Testis (tissue), 2 donors: Measurements from ENCODE around the gene ARID3A.

ENCODE experiments used
- POLR2A ChIP-seq: fragments of 450-650 bp; IDR thresholded peaks from one replicate; pipeline ENCODE4 v1.6.1; 2017; ENCODE audit warnings: antibody characterized with exemption, mild to moderate bottlenecking, moderate library complexity
- TF ChIP-seq, protein P1 (sequence below), 3 experiments: fragments of 450-650 bp in 2 of 3; fragments of 200-600 bp in 1 of 3; sonication (generic) in 1 of 3; IDR thresholded peaks; one replicate each; pipeline ENCODE4 v1.5.1; 2016 to 2019; ENCODE audit warnings: antibody characterized with exemption in 3 of 3, mild to moderate bottlenecking in 2 of 3, moderate library complexity in 1 of 3

DNA sequence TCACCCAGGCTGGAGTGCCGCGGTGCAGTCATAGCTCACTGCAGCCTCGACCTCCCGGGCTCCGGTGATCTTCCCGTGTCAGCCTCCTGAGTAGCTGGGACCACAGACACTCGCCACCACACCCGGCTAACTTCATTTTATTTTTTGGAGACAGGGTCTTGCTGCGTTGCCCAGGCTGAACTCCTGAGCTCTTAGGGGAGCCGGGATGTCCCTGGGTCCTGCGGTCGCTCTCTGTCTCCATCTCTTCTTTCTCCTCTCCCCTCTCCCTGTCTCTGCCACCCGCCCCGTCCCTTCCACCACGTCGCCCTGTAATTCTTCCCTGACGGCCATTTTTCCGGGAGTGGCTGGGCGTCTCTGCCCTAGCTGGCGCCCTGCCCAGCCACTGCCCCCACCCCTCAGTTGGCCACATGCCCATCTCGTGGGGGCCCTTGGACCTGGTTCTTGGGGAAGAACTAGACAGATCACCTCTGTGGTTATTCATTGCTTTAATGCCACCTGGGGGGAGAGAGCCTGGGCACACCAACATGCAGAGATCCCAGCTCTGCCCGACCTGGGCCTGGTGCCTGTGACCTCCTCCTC, 18.9 kb downstream of the ARID3A start:
- TF ChIP-seq, protein P1, sequence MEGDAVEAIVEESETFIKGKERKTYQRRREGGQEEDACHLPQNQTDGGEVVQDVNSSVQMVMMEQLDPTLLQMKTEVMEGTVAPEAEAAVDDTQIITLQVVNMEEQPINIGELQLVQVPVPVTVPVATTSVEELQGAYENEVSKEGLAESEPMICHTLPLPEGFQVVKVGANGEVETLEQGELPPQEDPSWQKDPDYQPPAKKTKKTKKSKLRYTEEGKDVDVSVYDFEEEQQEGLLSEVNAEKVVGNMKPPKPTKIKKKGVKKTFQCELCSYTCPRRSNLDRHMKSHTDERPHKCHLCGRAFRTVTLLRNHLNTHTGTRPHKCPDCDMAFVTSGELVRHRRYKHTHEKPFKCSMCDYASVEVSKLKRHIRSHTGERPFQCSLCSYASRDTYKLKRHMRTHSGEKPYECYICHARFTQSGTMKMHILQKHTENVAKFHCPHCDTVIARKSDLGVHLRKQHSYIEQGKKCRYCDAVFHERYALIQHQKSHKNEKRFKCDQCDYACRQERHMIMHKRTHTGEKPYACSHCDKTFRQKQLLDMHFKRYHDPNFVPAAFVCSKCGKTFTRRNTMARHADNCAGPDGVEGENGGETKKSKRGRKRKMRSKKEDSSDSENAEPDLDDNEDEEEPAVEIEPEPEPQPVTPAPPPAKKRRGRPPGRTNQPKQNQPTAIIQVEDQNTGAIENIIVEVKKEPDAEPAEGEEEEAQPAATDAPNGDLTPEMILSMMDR (IDR thresholded peaks at IDR 0.05), result no peak
- no peak for TF ChIP-seq POLR2A
